H1 (cell line): ENCODE data around the gene BLOC1S1. TPM values are rescaled to one million over a fixed set of nuclear protein-coding genes. Genes with fewer than 3 reads are reported as not detected.

ENCODE experiments used
- CTCF ChIA-PET: fragments of 300-600 bp; sonication (Branson Sonifier 250); formaldehyde crosslinking; loops from one replicate; lab custom pipeline; 2021; ENCODE audit not compliant: partially characterized antibody; lab: Charles Lee
- POLR2A ChIA-PET: fragments of 300-600 bp; sonication (Branson Sonifier 250); formaldehyde crosslinking; loops from one replicate; lab custom pipeline; 2021; ENCODE audit warnings: inconsistent platforms; ENCODE audit not compliant: partially characterized antibody; lab: Charles Lee
- DNase-seq, 2 experiments: peaks; one replicate each; pipeline versions ENCODE4 v3.0.0 to v3.0.0-alpha.2; 2010 to 2022; ENCODE audit warnings: low spot score in 2 of 2, low read depth in 1 of 2, mixed read lengths in 1 of 2
- FAIRE-seq: peaks from 2 replicates; lab custom pipeline; 2011; peaks lifted over from hg19 to GRCh38; lab: Jason Lieb, UNC
- H2AFZ ChIP-seq: 2 replicates; pipeline ENCODE4 v1.8.1; 2012; ENCODE audit warnings: low read length, inconsistent platforms
- H2AK5ac ChIP-seq: 2 replicates; pipeline ENCODE4 v1.6.1; 2013; ENCODE audit warnings: low read depth, low read length
- H2BK120ac ChIP-seq: replicated peaks from 2 replicates; pipeline ENCODE3; 2013; ENCODE audit warnings: low read depth, low read length, inconsistent platforms
- H2BK12ac ChIP-seq: 2 replicates; pipeline ENCODE4 v1.6.1; 2013; ENCODE audit warnings: low read depth, low read length
- H2BK15ac ChIP-seq: 2 replicates; pipeline ENCODE4 v1.6.1; 2013; ENCODE audit warnings: low read length
- H2BK20ac ChIP-seq: 2 replicates; pipeline ENCODE4 v1.6.1; 2013; ENCODE audit warnings: low read length
- H2BK5ac ChIP-seq: 2 replicates; pipeline ENCODE4 v1.6.1; 2013; ENCODE audit warnings: low read depth, low read length
- H3K14ac ChIP-seq: 2 replicates; pipeline ENCODE4 v1.6.1; 2013; ENCODE audit warnings: inconsistent platforms; ENCODE audit not compliant: insufficient read length
- H3K18ac ChIP-seq: 2 replicates; pipeline ENCODE4 v1.6.1; 2013; ENCODE audit warnings: low read length; ENCODE audit errors: extremely low read depth
- H3K23ac ChIP-seq: 2 replicates; pipeline ENCODE4 v1.6.1; 2013; ENCODE audit warnings: inconsistent platforms; ENCODE audit not compliant: insufficient read length
- H3K23me2 ChIP-seq: 2 replicates; pipeline ENCODE4 v1.6.1; 2013; ENCODE audit warnings: low read depth, low read length
- H3K27ac ChIP-seq: 2 replicates; pipeline ENCODE4 v1.6.1; 2011; ENCODE audit warnings: low read depth, low read length, inconsistent platforms
- H3K27me3 ChIP-seq, 4 experiments: replicated peaks in 1 of 4; 1 replicate in 1 of 4; 2 replicates in 3 of 4; pipeline versions ENCODE4 v1.6.1 to v1.8.1; 2011 to 2013; ENCODE audit warnings: low read length in 3 of 4, mild to moderate bottlenecking in 3 of 4, inconsistent platforms in 2 of 4, mixed read lengths in 2 of 4, moderate library complexity in 1 of 4; ENCODE audit not compliant: control insufficient read depth in 3 of 4, insufficient read depth in 3 of 4; ENCODE audit errors: extremely low read depth in 1 of 4
- H3K36me3 ChIP-seq, 4 experiments: 2 replicates each; pipeline versions ENCODE4 v1.6.1 to v1.8.1; 2011 to 2013; ENCODE audit warnings: mild to moderate bottlenecking in 4 of 4, low read length in 3 of 4, moderate library complexity in 2 of 4, control low read depth in 1 of 4, inconsistent platforms in 1 of 4; ENCODE audit not compliant: insufficient read depth in 4 of 4, control insufficient read depth in 2 of 4
- H3K4ac ChIP-seq: replicated peaks from 2 replicates; pipeline ENCODE3; 2013; ENCODE audit warnings: low read length, low read depth, mixed read lengths, inconsistent platforms; ENCODE audit not compliant: insufficient read length
- H3K4me1 ChIP-seq, 4 experiments: replicated peaks in 1 of 4; 1 replicate in 1 of 4; 2 replicates in 3 of 4; pipeline versions ENCODE4 v1.6.1 to v1.8.1; 2011 to 2013; ENCODE audit warnings: low read length in 3 of 4, inconsistent platforms in 2 of 4, mixed read lengths in 1 of 4; ENCODE audit not compliant: insufficient read depth in 4 of 4, control insufficient read depth in 3 of 4
- H3K4me2 ChIP-seq, 2 experiments: 2 replicates each; pipeline versions ENCODE4 v1.6.1 to v1.8.1; 2011 to 2013; ENCODE audit warnings: low read depth in 2 of 2, low read length in 2 of 2, control low read depth in 1 of 2, inconsistent platforms in 1 of 2, mild to moderate bottlenecking in 1 of 2; ENCODE audit not compliant: insufficient read depth in 1 of 2
- H3K4me3 ChIP-seq, 4 experiments: fragments of 200-600, 300-600 bp in 1 of 4; sonication (generic), shearing (Covaris generic), sonication (Bioruptor Twin) in 1 of 4; 2 replicates each; pipeline versions ENCODE4 v1.5.1 to v1.8.1; 2011 to 2016; ENCODE audit warnings: low read length in 4 of 4, low read depth in 3 of 4, control low read depth in 2 of 4, inconsistent platforms in 2 of 4, mild to moderate bottlenecking in 2 of 4, mixed read lengths in 1 of 4, moderate library complexity in 1 of 4; ENCODE audit not compliant: insufficient read depth in 2 of 4; ENCODE audit errors: extremely low read depth in 1 of 4
- H3K56ac ChIP-seq: replicated peaks from 2 replicates; pipeline ENCODE3; 2013; ENCODE audit warnings: low read depth, mild to moderate bottlenecking, mixed read lengths, low read length, inconsistent platforms; ENCODE audit not compliant: insufficient read length
- H3K79me1 ChIP-seq: 2 replicates; pipeline ENCODE4 v1.6.1; 2013; ENCODE audit warnings: low read depth, low read length, control low read depth
- H3K79me2 ChIP-seq, 2 experiments: 2 replicates each; pipeline versions ENCODE4 v1.6.1 to v1.8.1; 2012 to 2013; ENCODE audit warnings: low read length in 2 of 2, mild to moderate bottlenecking in 2 of 2, inconsistent platforms in 1 of 2; ENCODE audit not compliant: insufficient read depth in 2 of 2, control insufficient read depth in 1 of 2
- H3K9ac ChIP-seq, 4 experiments: replicated peaks in 1 of 4; 1 replicate in 1 of 4; 2 replicates in 3 of 4; pipeline versions ENCODE4 v1.6.1 to v1.8.1; 2011 to 2013; ENCODE audit warnings: low read depth in 3 of 4, low read length in 3 of 4, control low read depth in 2 of 4, mild to moderate bottlenecking in 2 of 4, moderate library complexity in 2 of 4, inconsistent platforms in 1 of 4; ENCODE audit errors: extremely low read depth in 1 of 4
- H3K9me3 ChIP-seq, 2 experiments: 2 replicates each; pipeline versions ENCODE4 v1.6.1 to v1.8.1; 2012 to 2013; ENCODE audit warnings: mild to moderate bottlenecking in 2 of 2, moderate library complexity in 2 of 2, control low read depth in 1 of 2, inconsistent platforms in 1 of 2, low read depth in 1 of 2, low read length in 1 of 2, mixed read lengths in 1 of 2; ENCODE audit not compliant: insufficient read depth in 2 of 2
- H4K20me1 ChIP-seq, 2 experiments: replicated peaks in 1 of 2; 2 replicates each; pipeline versions ENCODE3 to v1.8.1; 2011 to 2013; ENCODE audit warnings: inconsistent platforms in 2 of 2, low read length in 2 of 2, mild to moderate bottlenecking in 1 of 2; ENCODE audit not compliant: insufficient read depth in 2 of 2, control insufficient read depth in 1 of 2
- H4K5ac ChIP-seq: 2 replicates; pipeline ENCODE4 v1.6.1; 2013; ENCODE audit warnings: low read length, low read depth, mixed read lengths, inconsistent platforms; ENCODE audit not compliant: insufficient read length
- H4K8ac ChIP-seq: 2 replicates; pipeline ENCODE4 v1.8.0; 2013; ENCODE audit warnings: mild to moderate bottlenecking, moderate library complexity, low read length, inconsistent platforms; ENCODE audit not compliant: insufficient read depth; ENCODE audit errors: extremely low read depth
- H4K91ac ChIP-seq: replicated peaks from 2 replicates; pipeline ENCODE3; 2013; ENCODE audit warnings: low read length, mixed read lengths, inconsistent platforms; ENCODE audit not compliant: insufficient read length
- ASH2L ChIP-seq: fragments of 200-600, 300-600 bp; sonication (generic); IDR thresholded peaks from one replicate; pipeline ENCODE4 v1.7.1; 2017; ENCODE audit warnings: low read length
- CBX5 ChIP-seq: fragments of 300-800, 300-1000 bp; sonication (generic); IDR thresholded peaks from 2 replicates; pipeline ENCODE4 v1.7.1; 2016; ENCODE audit warnings: antibody characterized with exemption, low read length, low read depth
- POLR2A ChIP-seq, 2 experiments: IDR thresholded peaks; 1 replicate in 1 of 2; 2 replicates in 1 of 2; pipeline ENCODE4 v1.6.1; 2011; ENCODE audit warnings: low read depth in 2 of 2, low read length in 2 of 2, mild to moderate bottlenecking in 2 of 2; ENCODE audit errors: control extremely low read depth in 1 of 2
- TCF12 ChIP-seq: IDR thresholded peaks from 2 replicates; pipeline ENCODE4 v1.6.1; 2011; ENCODE audit warnings: low read depth, mild to moderate bottlenecking, low read length
- WGBS, 2 experiments: shearing (Covaris generic) in 1 of 2; methylation state at CpG; one replicate each; pipeline versions ENCODE4 v1.1.6 to v1.1.7; 2013 to 2015; ENCODE audit warnings: low lambda C conversion rate in 2 of 2, mixed read lengths in 2 of 2, inconsistent platforms in 1 of 2, low coverage in 1 of 2, missing lambda C conversion rate in 1 of 2; ENCODE audit not compliant: insufficient replicate concordance in 2 of 2, insufficient coverage in 1 of 2, insufficient read length in 1 of 2; ENCODE audit errors: extremely low coverage in 1 of 2, missing lambda C conversion rate in 1 of 2; 5-methylcytosine and 5-hydroxymethylcytosine counted together
- polyA plus RNA-seq, 7 experiments: library from polyadenylated mRNA; depleted of rRNA in 3 of 7; stranded (reverse) in 5 of 7; unstranded in 2 of 7; fragments of >200 nt in 5 of 7; fragments of 200-250 nt in 2 of 7; gene quantifications; 1 replicate in 5 of 7; 2 replicates in 1 of 7; 4 replicates in 1 of 7; pipeline versions ENCODE4 v1.2.1 to v1.2.3, GENCODE V29; 2011 to 2013; ENCODE audit warnings: missing spikeins in 2 of 7, mixed read lengths in 2 of 7
- total RNA-seq: library from RNA; stranded (reverse); fragmentation: NEBNext Ultra II Directional; extraction: Animal tissue kit (Norgen Biotek cat#: 25700); gene quantifications from 2 replicates; pipeline ENCODE4 v1.2.1, GENCODE V29; 2021

Gene BLOC1S1
- total and polyA plus RNA-seq, 2 of the 8 experiments (the other 6 are each of a cell fraction or from before 2014, with no cell fraction given): 91.1 to 185 TPM

- H2BK20ac ChIP-seq: peak overlapping the region; percentile 40; the same call in 1 of the 2 replicates
- ChIA-PET CTCF (interaction anchor here (0.6 to 14.5 kb wide), 18 partner anchors 9 to 222 kb away, joined by 3 to 224 read pairs (median 5); partner anchors contain the start of genes CD63, ORMDL2 and SARNP), POLR2A (interaction anchor here (0.8 to 46.5 kb wide), 18 partner anchors 3 to 366 kb away, joined by 3 to 809 read pairs (median 6); partner anchors contain the start of genes BLOC1S1, CD63, DNAJC14 and GDF11)
- peak; percentile 31 for TF ChIP-seq ASH2L
- no peak for TF ChIP-seq CBX5
- TF ChIP-seq TCF12: no peak
- no peak for TF ChIP-seq POLR2A (IDR thresholded peaks at IDR 0.05; ENCODE audit: control extremely low read depth in 1 of 2, low read depth in 2 of 2, low read length in 2 of 2)
- H2BK12ac ChIP-seq: peak overlapping the region; percentile 93
- H3K27me3 ChIP-seq: no peaks in the 10 kb centered on the region
- FAIRE-seq: no peak
- peak overlapping the region; percentile 88; the same call in 1 of the 2 replicates for H2AK5ac ChIP-seq
- peak overlapping the region; percentile 99 for H3K18ac ChIP-seq
- H2BK120ac ChIP-seq: peak overlapping the region; percentile 73
- H2BK15ac ChIP-seq: no peak overlapping the region
- no peak overlapping the region for H2AFZ ChIP-seq
- peak overlapping the region in 2 of 4 experiments; percentile 29 to 81; a peak in 4 of 7 replicates for H3K9ac ChIP-seq
- peak overlapping the region; percentile 77 for H4K91ac ChIP-seq
- peak overlapping the region; percentile 42 to 87 (median 66) for H3K4me3 ChIP-seq
- no peak for DNase-seq
- no peak overlapping the region for H3K23ac ChIP-seq
- H4K8ac ChIP-seq: no peak overlapping the region
- peaks cover 8 to 37% (median 23%) of the 10 kb centered on the region in 4 experiments for H3K4me1 ChIP-seq
- H3K9me3 ChIP-seq: no peaks in the 10 kb centered on the region
- H4K5ac ChIP-seq: peak overlapping the region; percentile 64
- H4K20me1 ChIP-seq: peaks cover 10 to 18% of the 10 kb centered on the region in 2 experiments
- H3K4me2 ChIP-seq: peak overlapping the region; percentile 82 to 93
- peak overlapping the region; percentile 98 for H3K4ac ChIP-seq
- 28% methylated on average over 3 of the region's 3 CpGs; no CpG with 5 or more reads in 1 of the 2 experiments for WGBS, 2 experiments
- peak overlapping the region; percentile 12; the same call in 1 of the 2 replicates for H3K27ac ChIP-seq
- H3K14ac ChIP-seq: peak overlapping the region; percentile 95
- H3K79me1 ChIP-seq: peaks cover 13% of the 10 kb centered on the region
- peak overlapping the region; percentile 90 for H2BK5ac ChIP-seq
- peak overlapping the region; percentile 26 for H3K56ac ChIP-seq
- H3K36me3 ChIP-seq: peaks cover 6 to 33% (median 23%) of the 10 kb centered on the region in 4 experiments
- H3K79me2 ChIP-seq: peaks cover 10 to 52% of the 10 kb centered on the region in 2 experiments
- peaks cover 29% of the 10 kb centered on the region for H3K23me2 ChIP-seq
These were observed 30.5 kb downstream of the BLOC1S1 start for GRCh38 chr12:55746174-55746912.
